K562 (cell line): ENCODE results near the gene CCNB1IP1.

Experiments
- CTCF ChIP-seq, 3 experiments: IDR thresholded peaks in 2 of 3; conservative IDR thresholded peaks in 1 of 3; 2 replicates each; pipeline ENCODE4 v1.5.1; 2011 to 2012; ENCODE audit warnings: low read length in 3 of 3, mild to moderate bottlenecking in 3 of 3, control low read depth in 2 of 3, improper control_type of control experiment in 1 of 3, inconsistent platforms in 1 of 3, low read depth in 1 of 3, mixed read lengths in 1 of 3, moderate library complexity in 1 of 3; ENCODE audit not compliant: insufficient read depth in 2 of 3
- FOXJ3 ChIP-seq: sonication (generic); formaldehyde crosslinking; IDR thresholded peaks from 2 replicates; pipeline ENCODE4 v1.4.0; 2020; ENCODE audit warnings: mild to moderate bottlenecking, missing genetic modification reagents
- MAFG ChIP-seq: fragments of 450-650 bp; conservative IDR thresholded peaks from 2 replicates; pipeline ENCODE4 v1.6.1; 2016; ENCODE audit warnings: missing genetic modification characterization, missing compliant biosample characterization
- POLR2AphosphoS5 ChIP-seq: IDR thresholded peaks from 2 replicates; pipeline ENCODE4 v1.6.1; 2011; ENCODE audit warnings: mild to moderate bottlenecking, low read depth, low read length, moderate library complexity; ENCODE audit not compliant: control insufficient read depth, insufficient read depth
- ZSCAN29 ChIP-seq: fragments of 450-650 bp; IDR thresholded peaks from 2 replicates; pipeline ENCODE4 v1.6.1; 2017

- no peak for TF ChIP-seq ZSCAN29
- TF ChIP-seq FOXJ3: no peak
- TF ChIP-seq MAFG (tag): no peak
- no peak for TF ChIP-seq CTCF (IDR thresholded peaks at IDR 0.05 in 2 of 3, conservative IDR thresholded peaks at IDR 0.05 in 1 of 3; ENCODE audit: insufficient read depth in 2 of 3, low read depth in 1 of 3, low read length in 3 of 3)
- no peak for TF ChIP-seq POLR2AphosphoS5
Measured at GRCh38 chr14:20333494-20333841, 389 bp upstream of the CCNB1IP1 start.
